ENCODE measurements around the gene NMNAT3. TPM values are rescaled to one million over a fixed set of nuclear protein-coding genes. Genes with fewer than 3 reads are reported as not detected.
A peak's percentile ranks its signal among the peaks of the same experiment; 100 is the strongest.

The NMNAT3 gene
- total RNA-seq, 4 donors from 2014 or later = 25.0 to 41.7 (median 30.1) TPM

DNA sequence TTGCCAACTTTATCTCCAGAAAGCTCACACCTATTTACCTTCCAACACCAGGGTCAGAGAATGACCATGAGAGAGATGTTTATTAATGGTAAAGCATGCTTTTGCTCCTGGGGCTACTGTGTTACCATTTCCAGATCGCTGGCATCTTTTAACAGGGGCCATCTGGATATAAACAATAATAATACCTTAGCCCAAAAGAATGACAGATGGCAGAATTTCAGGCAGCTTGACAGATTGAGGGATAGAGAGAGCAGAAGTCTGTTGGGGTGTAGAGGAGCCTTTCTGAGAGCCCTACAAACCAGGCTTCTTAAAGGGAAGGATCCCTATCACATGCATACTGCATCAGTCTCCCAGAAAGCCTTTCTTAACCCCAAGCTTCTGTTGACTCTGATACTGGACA, 156.0 kb downstream of the NMNAT3 start:
- DNase-seq (ENCODE audit: low spot score in 2 of 2) = no peak
- Histone ChIP-seq H3K36me3 (no peaks in the 10 kb centered on the region), H3K27ac (no peak overlapping the region), H3K9me3 (no peaks in the 10 kb centered on the region), H3K4me1 (peaks cover 4% of the 10 kb centered on the region), H3K27me3 (no peaks in the 10 kb centered on the region), H3K4me3 (no peak overlapping the region)
- WGBS = 77% methylated on average over 1 of the region's 1 CpG
- TF ChIP-seq POLR2A (IDR thresholded peaks at IDR 0.05) = no peak
- no peak for TF ChIP-seq EP300 (IDR thresholded peaks at IDR 0.05)
- no peak for TF ChIP-seq POLR2AphosphoS5 (IDR thresholded peaks at IDR 0.05)
- TF ChIP-seq, protein P1, sequence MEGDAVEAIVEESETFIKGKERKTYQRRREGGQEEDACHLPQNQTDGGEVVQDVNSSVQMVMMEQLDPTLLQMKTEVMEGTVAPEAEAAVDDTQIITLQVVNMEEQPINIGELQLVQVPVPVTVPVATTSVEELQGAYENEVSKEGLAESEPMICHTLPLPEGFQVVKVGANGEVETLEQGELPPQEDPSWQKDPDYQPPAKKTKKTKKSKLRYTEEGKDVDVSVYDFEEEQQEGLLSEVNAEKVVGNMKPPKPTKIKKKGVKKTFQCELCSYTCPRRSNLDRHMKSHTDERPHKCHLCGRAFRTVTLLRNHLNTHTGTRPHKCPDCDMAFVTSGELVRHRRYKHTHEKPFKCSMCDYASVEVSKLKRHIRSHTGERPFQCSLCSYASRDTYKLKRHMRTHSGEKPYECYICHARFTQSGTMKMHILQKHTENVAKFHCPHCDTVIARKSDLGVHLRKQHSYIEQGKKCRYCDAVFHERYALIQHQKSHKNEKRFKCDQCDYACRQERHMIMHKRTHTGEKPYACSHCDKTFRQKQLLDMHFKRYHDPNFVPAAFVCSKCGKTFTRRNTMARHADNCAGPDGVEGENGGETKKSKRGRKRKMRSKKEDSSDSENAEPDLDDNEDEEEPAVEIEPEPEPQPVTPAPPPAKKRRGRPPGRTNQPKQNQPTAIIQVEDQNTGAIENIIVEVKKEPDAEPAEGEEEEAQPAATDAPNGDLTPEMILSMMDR (IDR thresholded peaks at IDR 0.05) = no peak

DNA sequence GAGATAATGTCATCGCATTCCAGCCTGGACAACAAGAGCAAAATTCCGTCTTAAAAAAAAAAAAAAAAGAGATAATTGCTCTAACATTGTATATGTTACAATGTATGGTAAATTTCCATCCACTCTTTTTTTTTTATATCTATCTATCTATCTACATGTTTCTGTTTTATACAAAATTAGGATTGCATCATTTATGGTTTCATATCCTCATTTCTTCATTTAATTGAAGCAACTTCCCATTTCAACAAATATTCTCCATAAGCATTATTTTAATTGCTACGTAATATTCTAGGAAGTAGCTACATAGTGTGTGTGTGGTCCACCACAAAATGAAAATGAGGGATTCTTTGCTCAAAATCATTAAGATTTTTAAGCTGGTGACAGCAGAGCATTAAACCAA, 156.6 kb downstream of the NMNAT3 start:
- H3K27me3 ChIP-seq = no peaks in the 10 kb centered on the region
- no peak overlapping the region for H3K4me3 ChIP-seq
- H3K9me3 ChIP-seq = no peaks in the 10 kb centered on the region
- H3K27ac ChIP-seq = no peak overlapping the region
- DNase-seq (ENCODE audit: low spot score in 2 of 2) = no peak
- no peaks in the 10 kb centered on the region for H3K36me3 ChIP-seq
- TF ChIP-seq POLR2AphosphoS5 (IDR thresholded peaks at IDR 0.05) (no peak), POLR2A (IDR thresholded peaks at IDR 0.05) (no peak), EP300 (IDR thresholded peaks at IDR 0.05) (no peak)
- TF ChIP-seq, protein P1 (IDR thresholded peaks at IDR 0.05) = no peak
- 92% methylated on average over 3 of the region's 3 CpGs for WGBS
- peaks cover 4% of the 10 kb centered on the region for H3K4me1 ChIP-seq

DNA sequence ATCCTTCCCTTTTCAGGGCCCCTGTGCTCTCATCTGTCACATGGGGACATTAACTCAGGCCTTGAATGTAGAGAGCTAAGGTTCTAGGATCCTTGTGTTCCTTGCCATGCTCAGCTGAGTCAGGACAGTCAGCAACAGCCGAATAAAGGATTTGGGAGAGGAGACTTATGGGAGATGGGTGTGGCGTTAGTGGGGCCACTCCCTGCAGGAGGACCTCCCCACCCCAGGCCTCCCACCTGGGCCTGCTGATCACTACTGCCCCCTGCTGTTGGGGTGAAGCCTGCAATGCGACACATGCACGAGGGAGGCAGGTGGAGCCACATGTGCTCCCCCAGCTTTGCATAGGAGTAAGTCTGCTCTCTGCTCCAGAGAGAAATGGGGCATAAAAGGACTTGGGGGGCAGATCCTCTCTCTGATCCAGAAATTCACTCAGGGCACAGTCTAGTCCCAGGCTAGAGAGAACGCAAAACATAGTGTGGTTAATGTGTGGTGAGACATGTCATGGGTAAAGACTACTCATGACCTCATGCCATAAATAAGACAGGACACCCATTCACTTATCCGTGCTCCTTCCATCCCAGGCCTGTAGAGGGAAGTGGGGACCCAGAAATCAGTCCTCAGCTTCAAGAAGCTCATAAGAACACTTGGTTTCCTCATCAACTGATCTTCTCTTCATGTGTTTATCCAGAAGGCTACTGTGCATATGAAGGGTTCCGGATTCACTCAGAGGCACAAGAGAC, 157.6 kb downstream of the NMNAT3 start:
- WGBS = 76% methylated on average over 7 of the region's 7 CpGs
- peaks cover 4% of the 10 kb centered on the region for H3K4me1 ChIP-seq
- DNase-seq (ENCODE audit: low spot score in 2 of 2) = peak in 1 of 2 donors; percentile 72
- H3K4me3 ChIP-seq = no peak overlapping the region
- no peak overlapping the region for H3K27ac ChIP-seq
- H3K27me3 ChIP-seq = no peaks in the 10 kb centered on the region
- TF ChIP-seq POLR2AphosphoS5 (IDR thresholded peaks at IDR 0.05) = no peak
- TF ChIP-seq, protein P1 (IDR thresholded peaks at IDR 0.05) = peak in 1 of 2 donors; percentile 19
- no peak for TF ChIP-seq EP300 (IDR thresholded peaks at IDR 0.05)
- TF ChIP-seq POLR2A (IDR thresholded peaks at IDR 0.05) = no peak
- H3K36me3 ChIP-seq = no peaks in the 10 kb centered on the region
- no peaks in the 10 kb centered on the region for H3K9me3 ChIP-seq

DNA sequence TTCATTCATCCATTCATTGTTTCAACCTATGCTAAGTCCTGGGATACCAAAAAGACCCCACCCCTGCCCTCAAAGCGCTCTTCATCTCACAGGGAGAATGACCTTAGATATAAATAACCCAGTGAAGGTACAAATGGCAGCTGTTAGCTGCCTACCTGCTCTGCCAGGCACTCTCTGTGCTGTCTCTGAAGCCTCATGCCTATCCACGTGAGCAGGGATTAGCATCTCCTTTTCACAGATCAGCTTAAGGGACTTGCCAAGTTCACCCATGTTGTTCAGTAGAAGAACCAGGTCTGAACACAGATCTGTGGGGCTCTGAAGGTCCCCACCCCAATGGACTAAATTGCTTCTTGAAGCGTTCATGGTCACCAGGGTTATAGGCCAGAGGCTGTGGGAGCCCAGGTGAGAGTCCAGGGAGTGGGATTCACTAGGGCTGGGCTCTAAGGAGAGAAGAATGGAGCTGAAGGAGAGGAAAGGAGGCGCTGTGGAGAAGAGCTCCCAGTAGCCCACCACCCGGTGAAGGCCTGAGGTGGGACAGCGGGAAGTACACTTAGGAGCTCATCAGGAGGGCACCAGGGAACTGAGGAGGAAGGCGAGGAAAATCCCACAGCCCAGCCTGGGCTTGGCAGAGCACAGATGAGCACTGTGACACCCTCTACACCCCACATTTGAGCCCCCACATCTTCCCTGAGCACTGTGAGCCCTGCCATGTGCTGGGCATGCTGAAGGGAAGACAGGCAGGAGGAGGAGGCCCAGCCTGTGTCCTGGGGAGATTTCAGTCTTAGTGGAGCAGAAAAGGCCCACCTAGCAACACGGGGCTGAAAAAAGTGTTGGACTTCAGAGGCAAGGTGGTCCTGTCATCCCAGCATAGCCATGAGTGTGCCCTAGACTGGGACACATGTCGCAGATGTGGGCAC, 158.6 kb downstream of the NMNAT3 start:
- no peak overlapping the region for H3K27ac ChIP-seq
- DNase-seq (ENCODE audit: low spot score in 2 of 2) = peak in 1 of 2 donors; percentile 58
- H3K4me3 ChIP-seq = no peak overlapping the region
- no peaks in the 10 kb centered on the region for H3K9me3 ChIP-seq
- TF ChIP-seq, protein P1 (IDR thresholded peaks at IDR 0.05) = no peak
- TF ChIP-seq POLR2A (IDR thresholded peaks at IDR 0.05) (no peak), EP300 (IDR thresholded peaks at IDR 0.05) (no peak), POLR2AphosphoS5 (IDR thresholded peaks at IDR 0.05) (no peak)
- H3K27me3 ChIP-seq = no peaks in the 10 kb centered on the region
- H3K36me3 ChIP-seq = no peaks in the 10 kb centered on the region
- H3K4me1 ChIP-seq = peaks cover 4% of the 10 kb centered on the region
- WGBS = 92% methylated on average over 9 of the region's 9 CpGs

DNA sequence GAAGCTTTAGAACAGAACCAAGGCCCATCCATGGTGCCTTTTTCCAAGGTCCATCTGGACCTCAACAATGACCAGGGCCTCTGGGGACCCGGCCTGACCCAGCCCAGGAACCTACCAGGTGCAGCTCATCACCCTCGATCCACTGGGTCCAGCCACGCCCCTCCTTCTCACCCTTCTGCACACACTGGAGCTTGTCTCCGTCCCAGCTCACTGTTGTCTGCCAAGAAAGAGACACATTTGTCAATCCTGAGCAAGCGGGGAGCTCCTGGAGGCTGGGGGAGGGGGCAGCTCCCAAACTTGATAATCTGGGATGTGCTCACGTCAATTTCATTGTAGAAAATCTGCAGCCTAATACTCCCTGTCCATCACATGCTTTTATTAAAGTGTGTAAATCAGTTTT, 159.5 kb downstream of the NMNAT3 start:
- 87% methylated on average over 6 of the region's 6 CpGs for WGBS

More for the DNA sequence above, 159.5 kb downstream of the NMNAT3 start:
- no peaks in the 10 kb centered on the region for H3K9me3 ChIP-seq
- no peak overlapping the region for H3K27ac ChIP-seq
- H3K36me3 ChIP-seq = no peaks in the 10 kb centered on the region
- H3K4me1 ChIP-seq = peaks cover 4% of the 10 kb centered on the region
- DNase-seq (ENCODE audit: low spot score in 2 of 2) = peak in 1 of 2 donors; percentile 41
- H3K27me3 ChIP-seq = no peaks in the 10 kb centered on the region
- TF ChIP-seq POLR2AphosphoS5 (IDR thresholded peaks at IDR 0.05) (no peak), POLR2A (IDR thresholded peaks at IDR 0.05) (no peak), EP300 (IDR thresholded peaks at IDR 0.05) (no peak)
- TF ChIP-seq, protein P1 (IDR thresholded peaks at IDR 0.05) = no peak
- no peak overlapping the region for H3K4me3 ChIP-seq
